ENCODE data around the gene KRTAP12-3.

DNA sequence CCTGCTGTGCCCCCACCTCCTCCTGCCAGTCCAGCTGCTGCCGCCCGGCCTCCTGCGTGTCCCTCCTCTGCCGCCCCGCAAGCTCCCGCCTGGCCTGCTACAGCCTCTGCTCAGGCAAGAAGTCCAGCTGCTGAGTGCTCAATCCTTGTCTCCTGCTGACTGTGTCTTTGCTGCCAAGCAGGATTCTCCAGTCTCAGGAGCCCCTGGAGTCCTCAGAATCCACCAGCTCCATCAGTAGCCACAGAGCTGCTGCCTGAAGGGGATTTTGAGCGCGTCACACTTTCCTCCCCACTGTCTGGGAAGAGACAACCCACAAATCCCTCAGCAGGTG lies 10.5 kb upstream of the KRTAP12-3 start:
- TF ChIP-seq, protein P1, sequence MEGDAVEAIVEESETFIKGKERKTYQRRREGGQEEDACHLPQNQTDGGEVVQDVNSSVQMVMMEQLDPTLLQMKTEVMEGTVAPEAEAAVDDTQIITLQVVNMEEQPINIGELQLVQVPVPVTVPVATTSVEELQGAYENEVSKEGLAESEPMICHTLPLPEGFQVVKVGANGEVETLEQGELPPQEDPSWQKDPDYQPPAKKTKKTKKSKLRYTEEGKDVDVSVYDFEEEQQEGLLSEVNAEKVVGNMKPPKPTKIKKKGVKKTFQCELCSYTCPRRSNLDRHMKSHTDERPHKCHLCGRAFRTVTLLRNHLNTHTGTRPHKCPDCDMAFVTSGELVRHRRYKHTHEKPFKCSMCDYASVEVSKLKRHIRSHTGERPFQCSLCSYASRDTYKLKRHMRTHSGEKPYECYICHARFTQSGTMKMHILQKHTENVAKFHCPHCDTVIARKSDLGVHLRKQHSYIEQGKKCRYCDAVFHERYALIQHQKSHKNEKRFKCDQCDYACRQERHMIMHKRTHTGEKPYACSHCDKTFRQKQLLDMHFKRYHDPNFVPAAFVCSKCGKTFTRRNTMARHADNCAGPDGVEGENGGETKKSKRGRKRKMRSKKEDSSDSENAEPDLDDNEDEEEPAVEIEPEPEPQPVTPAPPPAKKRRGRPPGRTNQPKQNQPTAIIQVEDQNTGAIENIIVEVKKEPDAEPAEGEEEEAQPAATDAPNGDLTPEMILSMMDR (IDR thresholded peaks at IDR 0.05): no peak
- no peak for TF ChIP-seq POLR2A (IDR thresholded peaks at IDR 0.05)

Data from testis (tissue), 2 donors.